Measurements from ENCODE around the gene GCK.

GRCh38 chr7:44195889-44196288 lies 6.7 kb upstream of the GCK start:
- TF ChIP-seq CTCF (conservative IDR thresholded peaks at IDR 0.05 in 1 of 2, IDR thresholded peaks at IDR 0.05 in 1 of 2; ENCODE audit: extremely low read depth in 1 of 2, insufficient read depth in 1 of 2, low read depth in 1 of 2, low read length in 2 of 2) (no peak), EZH2 (IDR thresholded peaks at IDR 0.05; ENCODE audit: borderline replicate concordance, low read length) (no peak)

All from mammary epithelial cell (primary cell).